Measurements from ENCODE around the gene BCL2L12. TPM values are rescaled to one million over a fixed set of nuclear protein-coding genes. Genes with fewer than 3 reads are reported as not detected.
"Not testable (repeated sequence)": the region's sequence is repeated elsewhere in the genome, so short reads cannot be mapped to it uniquely, and the experiment has no call there.

The BCL2L12 gene
- total and polyA plus RNA-seq, 7 experiments from 2014 or later = 11.3 to 57.2 (median 14.8) TPM

GRCh38 chr19:49626226-49626625 lies 39.5 kb upstream of the BCL2L12 start:
- peaks cover 0 to 3% (median 0%) of the 10 kb centered on the region in 7 donors for H3K4me1 Mint-ChIP-seq
- CTCF ChIA-PET = no interaction called here
- intact Hi-C loops (cut with micrococcal nuclease) = no loop called here
- Histone ChIP-seq H3K4me3 (ENCODE audit: low read length) (no peak overlapping the region), H3K27me3 (ENCODE audit: control insufficient read depth in 2 of 2, insufficient read depth in 2 of 2, low read length in 2 of 2) (no peaks in the 10 kb centered on the region), H3K27ac (ENCODE audit: low read depth, low read length) (no peak overlapping the region), H3K9me3 (ENCODE audit: control insufficient read depth in 2 of 3, low read length in 3 of 3) (no peaks in the 10 kb centered on the region), H3K4me1 (ENCODE audit: control insufficient read depth in 2 of 2, insufficient read depth in 2 of 2, low read length in 2 of 2) (no peaks in the 10 kb centered on the region), H3K36me3 (ENCODE audit: control insufficient read depth in 2 of 3, insufficient read depth in 3 of 3, low read length in 3 of 3) (peaks cover 0 to 50% (median 5%) of the 10 kb centered on the region in 3 experiments)
- no peak overlapping the region for H3K4me3 Mint-ChIP-seq
- no peaks in the 10 kb centered on the region for H3K9me3 Mint-ChIP-seq
- H3K27ac Mint-ChIP-seq = no peak overlapping the region
- peaks cover 0 to 23% (median 4%) of the 10 kb centered on the region in 5 donors for H3K36me3 Mint-ChIP-seq
- POLR2A ChIA-PET = interaction anchor here (0.5 kb wide), 1 partner anchor 37 kb away, joined by 3 read pairs; no protein-coding TSS in a partner anchor
- no peaks in the 10 kb centered on the region for H3K27me3 Mint-ChIP-seq
- no peak for ATAC-seq
- no peak for DNase-seq

DNA sequence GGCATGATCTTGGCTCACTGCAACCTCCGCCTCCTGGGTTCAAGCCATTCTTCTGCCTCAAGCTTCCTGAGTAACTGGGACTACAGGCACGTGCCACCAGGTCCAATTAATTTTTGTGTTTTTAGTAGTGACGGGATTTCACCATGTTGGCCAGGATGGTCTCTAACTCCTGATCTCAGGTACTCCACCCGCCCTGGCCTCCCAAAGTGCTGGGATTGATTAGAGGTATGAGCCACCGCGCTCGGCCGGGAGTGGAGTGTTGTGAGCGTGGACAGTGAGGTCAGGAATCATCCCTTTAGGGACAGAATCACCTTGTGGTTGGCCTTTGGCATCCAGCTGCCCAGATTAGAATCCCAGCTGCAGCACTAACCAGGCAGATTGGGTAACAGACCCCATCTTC lies 36.1 kb upstream of the BCL2L12 start:
- Histone ChIP-seq H3K27me3 (ENCODE audit: control insufficient read depth in 2 of 2, insufficient read depth in 2 of 2, low read length in 2 of 2) (no peaks in the 10 kb centered on the region), H3K27ac (ENCODE audit: low read depth, low read length) (no peak overlapping the region), H3K4me3 (ENCODE audit: low read length) (no peak overlapping the region), H3K36me3 (ENCODE audit: control insufficient read depth in 2 of 3, insufficient read depth in 3 of 3, low read length in 3 of 3) (peaks cover 0 to 23% (median 0%) of the 10 kb centered on the region in 3 experiments), H3K9me3 (ENCODE audit: control insufficient read depth in 2 of 3, low read length in 3 of 3) (no peaks in the 10 kb centered on the region), H3K4me1 (ENCODE audit: control insufficient read depth in 2 of 2, insufficient read depth in 2 of 2, low read length in 2 of 2) (no peaks in the 10 kb centered on the region)
- no peak for ATAC-seq
- H3K4me1 Mint-ChIP-seq = no peaks in the 10 kb centered on the region
- H3K36me3 Mint-ChIP-seq = peaks cover 0 to 13% (median 0%) of the 10 kb centered on the region in 5 donors
- POLR2A ChIA-PET = no interaction called here
- DNase-seq = no peak
- H3K27me3 Mint-ChIP-seq = no peaks in the 10 kb centered on the region
- CTCF ChIA-PET = interaction anchor here (0.6 kb wide), 1 partner anchor 66 kb away, joined by 3 read pairs; no protein-coding TSS in a partner anchor
- intact Hi-C loops (cut with micrococcal nuclease) = no loop called here
- H3K4me3 Mint-ChIP-seq = no peak overlapping the region
- peak overlapping the region in 7 of 9 donors; percentile 13 to 84 (median 67) for H3K27ac Mint-ChIP-seq
- H3K9me3 Mint-ChIP-seq = no peaks in the 10 kb centered on the region

GRCh38 chr19:49631014-49631588 lies 34.6 kb upstream of the BCL2L12 start:
- Mint-ChIP-seq H3K27me3 (no peaks in the 10 kb centered on the region), H3K27ac (peak overlapping the region in 6 of 9 donors; percentile 13 to 73 (median 46)), H3K36me3 (peaks cover 0 to 13% (median 0%) of the 10 kb centered on the region in 5 donors), H3K4me1 (peaks cover 0 to 4% (median 0%) of the 10 kb centered on the region in 7 donors), H3K9me3 (peaks cover 0 to 2% (median 0%) of the 10 kb centered on the region in 11 donors), H3K4me3 (no peak overlapping the region)
- no peak overlapping the region for H3K27ac ChIP-seq (ENCODE audit: low read depth, low read length)
- no peaks in the 10 kb centered on the region for H3K4me1 ChIP-seq (ENCODE audit: control insufficient read depth in 2 of 2, insufficient read depth in 2 of 2, low read length in 2 of 2)
- ChIA-PET CTCF (interaction anchor here (1.0 kb wide), 1 partner anchor 38 kb away, joined by 4 read pairs; no protein-coding TSS in a partner anchor), POLR2A (interaction anchor here (0.6 to 1.2 kb wide), 2 partner anchors 28 to 146 kb away, joined by 3 read pairs; no protein-coding TSS in a partner anchor)
- ATAC-seq = no peak
- DNase-seq = no peak
- no peak overlapping the region for H3K4me3 ChIP-seq (ENCODE audit: low read length)
- H3K9me3 ChIP-seq (ENCODE audit: control insufficient read depth in 2 of 3, low read length in 3 of 3) = no peaks in the 10 kb centered on the region
- peaks cover 0 to 12% (median 0%) of the 10 kb centered on the region in 3 experiments for H3K36me3 ChIP-seq (ENCODE audit: control insufficient read depth in 2 of 3, insufficient read depth in 3 of 3, low read length in 3 of 3)
- H3K27me3 ChIP-seq (ENCODE audit: control insufficient read depth in 2 of 2, insufficient read depth in 2 of 2, low read length in 2 of 2) = no peaks in the 10 kb centered on the region
- intact Hi-C loops (cut with micrococcal nuclease) = no loop called here

- Mint-ChIP-seq H3K4me3 (no peak overlapping the region), H3K27me3 (no peaks in the 10 kb centered on the region), H3K27ac (peak overlapping the region in 4 of 9 donors; percentile 12 to 40 (median 32)), H3K36me3 (peaks cover 0 to 9% (median 0%) of the 10 kb centered on the region in 5 donors), H3K4me1 (peaks cover 0 to 4% (median 0%) of the 10 kb centered on the region in 7 donors), H3K9me3 (peaks cover 0 to 2% (median 0%) of the 10 kb centered on the region in 11 donors)
- ATAC-seq = no peak
- H3K27ac ChIP-seq (ENCODE audit: low read depth, low read length) = no peak overlapping the region
- no peaks in the 10 kb centered on the region for H3K4me1 ChIP-seq (ENCODE audit: control insufficient read depth in 2 of 2, insufficient read depth in 2 of 2, low read length in 2 of 2)
- H3K9me3 ChIP-seq (ENCODE audit: control insufficient read depth in 2 of 3, low read length in 3 of 3) = no peaks in the 10 kb centered on the region
- intact Hi-C loops (cut with micrococcal nuclease) = no loop called here
- DNase-seq = no peak
- ChIA-PET CTCF (interaction anchor here (1.0 kb wide), 1 partner anchor 38 kb away, joined by 4 read pairs; no protein-coding TSS in a partner anchor), POLR2A (interaction anchor here (1.2 kb wide), 1 partner anchor 29 kb away, joined by 3 read pairs; no protein-coding TSS in a partner anchor)
- H3K4me3 ChIP-seq (ENCODE audit: low read length) = no peak overlapping the region
- no peaks in the 10 kb centered on the region for H3K27me3 ChIP-seq (ENCODE audit: control insufficient read depth in 2 of 2, insufficient read depth in 2 of 2, low read length in 2 of 2)
- H3K36me3 ChIP-seq (ENCODE audit: control insufficient read depth in 2 of 3, insufficient read depth in 3 of 3, low read length in 3 of 3) = peaks cover 0 to 7% (median 0%) of the 10 kb centered on the region in 3 experiments
Observed at GRCh38 chr19:49631610-49632192, 34.0 kb upstream of the BCL2L12 start.

DNA sequence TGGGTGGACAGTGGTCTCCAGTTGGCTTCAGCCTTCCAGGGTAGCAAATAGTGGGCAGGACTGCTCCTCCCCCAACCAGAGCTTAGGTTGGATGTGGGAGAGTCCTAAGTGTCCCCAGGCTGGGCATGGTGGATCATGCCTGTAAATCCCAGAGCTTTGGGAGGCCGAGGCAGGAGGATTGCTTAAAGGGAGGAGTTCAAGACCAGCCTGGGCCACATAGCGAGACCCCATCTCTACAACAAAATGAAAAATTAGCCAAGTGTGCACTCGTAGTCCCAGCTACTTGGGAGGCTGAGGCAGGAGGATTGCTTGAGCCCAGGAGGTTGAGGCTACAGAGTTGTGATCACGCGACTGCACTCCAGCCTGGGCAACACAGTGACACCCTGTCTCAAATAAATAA lies 33.2 kb upstream of the BCL2L12 start:
- Mint-ChIP-seq H3K36me3 (peaks cover 0 to 5% (median 0%) of the 10 kb centered on the region in 5 donors), H3K27me3 (no peaks in the 10 kb centered on the region), H3K4me1 (peaks cover under 1 to 6% (median 2%) of the 10 kb centered on the region in 7 donors), H3K4me3 (no peak overlapping the region), H3K9me3 (peaks cover 0 to 2% (median 0%) of the 10 kb centered on the region in 11 donors), H3K27ac (peak overlapping the region in 1 of 9 donors; percentile 74)
- ChIA-PET CTCF (no interaction called here), POLR2A (no interaction called here)
- no peaks in the 10 kb centered on the region for H3K9me3 ChIP-seq (ENCODE audit: control insufficient read depth in 2 of 3, low read length in 3 of 3)
- H3K36me3 ChIP-seq (ENCODE audit: control insufficient read depth in 2 of 3, insufficient read depth in 3 of 3, low read length in 3 of 3) = peaks cover 0 to 3% (median 0%) of the 10 kb centered on the region in 3 experiments
- ATAC-seq = no peak
- intact Hi-C loops (cut with micrococcal nuclease) = no loop called here
- no peaks in the 10 kb centered on the region for H3K27me3 ChIP-seq (ENCODE audit: control insufficient read depth in 2 of 2, insufficient read depth in 2 of 2, low read length in 2 of 2)
- no peak overlapping the region for H3K4me3 ChIP-seq (ENCODE audit: low read length)
- H3K27ac ChIP-seq (ENCODE audit: low read depth, low read length) = no peak overlapping the region
- H3K4me1 ChIP-seq (ENCODE audit: control insufficient read depth in 2 of 2, insufficient read depth in 2 of 2, low read length in 2 of 2) = no peaks in the 10 kb centered on the region
- DNase-seq = no peak

GRCh38 chr19:49633273-49633672 lies 32.5 kb upstream of the BCL2L12 start:
- H3K9me3 ChIP-seq (ENCODE audit: control insufficient read depth in 2 of 3, low read length in 3 of 3); H3K36me3 ChIP-seq (ENCODE audit: control insufficient read depth in 2 of 3, insufficient read depth in 3 of 3, low read length in 3 of 3); H3K27me3 Mint-ChIP-seq; H3K36me3 Mint-ChIP-seq; intact Hi-C loops (cut with micrococcal nuclease); CTCF ChIA-PET; H3K4me1 ChIP-seq (ENCODE audit: control insufficient read depth in 2 of 2, insufficient read depth in 2 of 2, low read length in 2 of 2); DNase-seq; H3K9me3 Mint-ChIP-seq; H3K4me3 Mint-ChIP-seq; H3K27ac ChIP-seq (ENCODE audit: low read depth, low read length); H3K4me3 ChIP-seq (ENCODE audit: low read length); ATAC-seq; H3K27me3 ChIP-seq (ENCODE audit: control insufficient read depth in 2 of 2, insufficient read depth in 2 of 2, low read length in 2 of 2): not testable (repeated sequence)
- Mint-ChIP-seq H3K27ac (peak overlapping the region in 2 of 9 donors; percentile 45 to 65), H3K4me1 (peaks cover 8 to 11% (median 9%) of the 10 kb centered on the region in 7 donors)
- POLR2A ChIA-PET = interaction anchor here (0.7 kb wide), 1 partner anchor 270 kb away, joined by 6 read pairs; no protein-coding TSS in a partner anchor

All from naive thymus-derived CD4-positive, alpha-beta T cell (primary cell).